ENCODE measurements around the gene CLCN5.
A peak's percentile ranks its signal among the peaks of the same experiment; 100 is the strongest.

The CLCN5 gene

GRCh38 chrX:49922291-49923241 is at the start of gene CLCN5:
CLCN5 (plus strand) TSS chrX:49922596; CDS start chrX:49925299, 2,703 bp downstream.
- DNase-seq (ENCODE audit: low read depth): peak; percentile 92

- DNase-seq (ENCODE audit: low read depth): peak; percentile 40
Measured at GRCh38 chrX:49876750-49877149, 45.6 kb upstream of the CLCN5 start.

- DNase-seq (ENCODE audit: low read depth): no peak
Measured at GRCh38 chrX:49877397-49878101, 44.8 kb upstream of the CLCN5 start.

GRCh38 chrX:49878128-49878833 is 44.1 kb upstream of the CLCN5 start:
- peak; percentile 1 for DNase-seq (ENCODE audit: low read depth)

GRCh38 chrX:49878834-49879655 is 43.4 kb upstream of the CLCN5 start, which contains the start of gene USP27X:
USP27X (plus strand) TSS chrX:49879484; CDS start chrX:49880308, 824 bp downstream.
- DNase-seq (ENCODE audit: low read depth): peak; percentile 76

GRCh38 chrX:49879656-49880277 is 42.6 kb upstream of the CLCN5 start:
- DNase-seq (ENCODE audit: low read depth): peak; percentile 1

- DNase-seq (ENCODE audit: low read depth): no peak
Measured at GRCh38 chrX:49880668-49881067, 41.7 kb upstream of the CLCN5 start.

GRCh38 chrX:49884290-49884862 is 38.0 kb upstream of the CLCN5 start:
- peak; percentile 45 for DNase-seq (ENCODE audit: low read depth)

- DNase-seq (ENCODE audit: low read depth): no peak
Measured at GRCh38 chrX:49892542-49892941, 29.9 kb upstream of the CLCN5 start.

- DNase-seq (ENCODE audit: low read depth): no peak
Measured at GRCh38 chrX:49896951-49897350, 25.4 kb upstream of the CLCN5 start.

GRCh38 chrX:49901048-49901447 is 21.3 kb upstream of the CLCN5 start:
- no peak for DNase-seq (ENCODE audit: low read depth)

- DNase-seq (ENCODE audit: low read depth): no peak
Measured at GRCh38 chrX:49910344-49910743, 12.1 kb upstream of the CLCN5 start.

- no peak for DNase-seq (ENCODE audit: low read depth)
Measured at GRCh38 chrX:49912086-49912485, 10.3 kb upstream of the CLCN5 start.

- no peak for DNase-seq (ENCODE audit: low read depth)
Measured at GRCh38 chrX:49912861-49913260, 9.5 kb upstream of the CLCN5 start.

GRCh38 chrX:49915361-49916222 is 6.8 kb upstream of the CLCN5 start:
- peak; percentile 62 for DNase-seq (ENCODE audit: low read depth)

GRCh38 chrX:49919617-49920016 is 2.8 kb upstream of the CLCN5 start:
- peak; percentile 77 for DNase-seq (ENCODE audit: low read depth)

GRCh38 chrX:49921109-49921508 is 1.3 kb upstream of the CLCN5 start:
- no peak for DNase-seq (ENCODE audit: low read depth)

GRCh38 chrX:49925176-49925575 is 2.8 kb downstream of the CLCN5 start:
- no peak for DNase-seq (ENCODE audit: low read depth)

GRCh38 chrX:49930039-49930438 is 7.6 kb downstream of the CLCN5 start:
- DNase-seq (ENCODE audit: low read depth): peak; percentile 64

- DNase-seq (ENCODE audit: low read depth): no peak
Measured at GRCh38 chrX:49932791-49933190, 10.4 kb downstream of the CLCN5 start.

Data from iris pigment epithelial cell (primary cell).